HG02981 (cell line): Measurements from ENCODE around the gene RAD51B.

ENCODE experiments used
- ATAC-seq: cut with Tn5 transposase; IDR thresholded peaks from one replicate; pipeline ENCODE4 v1.9.1; 2021; ENCODE audit warnings: mild to moderate bottlenecking, moderate library complexity; ENCODE audit not compliant: unreplicated experiment

Gene RAD51B

DNA sequence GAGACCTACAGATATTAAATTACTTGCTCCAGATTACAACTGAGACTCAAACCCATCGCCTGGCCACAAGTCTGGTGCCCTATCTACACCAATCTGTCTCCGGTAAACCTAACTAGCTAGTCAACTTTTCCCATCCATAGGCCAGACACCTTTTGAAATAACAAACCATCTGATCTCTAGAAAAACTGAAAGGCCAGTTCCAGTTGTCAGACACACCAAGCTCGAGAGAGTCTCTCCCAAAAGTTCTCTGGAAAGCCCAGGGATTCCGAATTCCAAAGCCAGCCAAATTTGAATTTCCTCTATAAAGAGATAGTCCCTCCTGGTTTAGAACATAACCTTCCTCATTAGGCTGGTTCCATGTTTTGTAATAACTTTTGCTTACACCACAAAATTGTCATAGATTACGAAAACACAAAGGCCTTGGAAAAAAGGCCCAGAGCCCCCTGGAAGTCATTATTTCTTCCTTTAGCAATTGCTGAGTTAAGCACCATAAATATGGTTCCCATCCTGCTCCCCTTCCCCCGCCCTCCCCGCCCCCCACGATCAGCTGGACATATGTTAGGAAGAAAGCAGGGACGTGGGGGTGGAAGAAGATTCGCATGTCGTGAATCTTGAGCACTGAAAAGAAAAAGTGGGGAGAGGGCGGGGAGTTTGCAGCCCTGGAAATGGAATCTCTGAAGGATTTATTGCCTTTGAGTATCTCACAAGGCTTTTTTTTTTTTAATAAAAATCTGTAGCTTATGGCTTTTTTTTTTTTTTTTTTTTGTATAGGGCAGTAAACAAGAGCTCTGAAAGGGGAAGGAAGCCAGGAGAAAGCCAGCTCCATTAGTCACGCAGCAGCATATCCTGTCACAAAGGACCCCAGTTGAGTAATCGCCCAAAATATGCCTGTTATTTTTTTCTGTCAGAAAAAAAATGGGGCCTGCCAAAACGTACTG is 862.9 kb downstream of the RAD51B start:
- no peak for ATAC-seq

DNA sequence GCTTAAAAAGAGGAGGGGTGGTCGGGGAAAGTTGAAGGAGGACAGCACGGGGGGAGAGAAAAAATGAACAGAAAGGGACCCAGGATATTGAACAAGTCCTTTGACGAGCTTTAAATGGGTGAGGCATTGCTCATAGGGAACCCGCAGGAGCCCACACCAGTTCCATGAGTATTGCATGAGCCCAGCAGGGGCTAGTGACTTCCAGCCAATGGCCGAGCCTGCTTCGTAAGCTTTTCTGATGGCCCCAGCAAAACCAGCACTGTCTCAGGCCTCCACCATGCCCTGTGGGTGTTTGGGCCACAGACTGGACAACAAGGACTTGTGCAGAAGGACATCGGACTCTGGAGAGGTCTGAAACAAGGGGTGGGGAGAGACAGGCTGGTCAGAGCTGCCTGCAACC is 863.7 kb downstream of the RAD51B start:
- ATAC-seq, result no peak

DNA sequence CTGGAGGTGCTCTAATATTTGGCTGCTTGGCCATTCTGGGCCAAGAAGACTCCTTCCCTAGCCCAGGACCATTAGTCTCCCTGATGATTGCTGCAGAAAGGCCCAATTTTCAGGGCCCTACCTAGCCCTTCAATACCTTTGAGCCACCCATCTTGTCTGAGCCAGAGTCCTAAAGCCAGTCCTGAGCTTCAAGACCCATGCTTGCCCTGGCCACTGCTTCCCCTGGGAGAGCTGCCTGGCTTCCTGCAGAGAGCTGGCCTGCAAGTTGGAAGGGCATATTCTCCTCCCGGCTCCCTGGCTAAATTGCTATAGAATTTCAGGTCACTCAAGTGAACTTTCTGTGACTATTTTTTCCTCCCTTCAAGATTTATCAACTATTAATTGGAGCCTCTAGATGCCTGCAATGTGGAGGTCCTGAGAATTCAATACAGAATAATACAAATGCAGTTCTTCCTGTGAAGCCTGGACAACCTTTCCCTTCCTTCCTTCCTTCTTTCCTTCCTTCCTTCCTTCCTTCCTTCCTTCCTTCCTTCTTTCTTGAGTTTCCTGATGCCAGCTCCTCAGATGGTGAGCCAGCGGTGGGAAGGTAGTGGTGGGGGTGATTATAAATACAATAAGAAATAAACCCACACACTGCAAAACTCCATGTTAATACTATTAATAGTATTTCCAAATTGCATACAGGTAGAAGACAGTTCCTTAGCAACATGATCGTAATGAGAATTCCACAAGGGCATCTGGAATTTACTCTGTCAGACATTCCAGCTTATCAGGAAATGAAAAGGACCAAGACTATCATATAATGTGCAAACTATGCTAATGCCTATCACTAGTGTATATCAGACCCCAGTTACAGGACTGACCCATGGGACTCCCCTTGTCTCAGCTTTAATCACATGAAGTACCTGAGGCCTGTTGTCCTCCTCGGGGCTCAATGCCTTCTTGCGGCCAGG is 865.2 kb downstream of the RAD51B start:
- no peak for ATAC-seq

GRCh38 chr14:68685419-68686204 is 866.0 kb downstream of the RAD51B start:
- ATAC-seq, result peak; percentile 76

DNA sequence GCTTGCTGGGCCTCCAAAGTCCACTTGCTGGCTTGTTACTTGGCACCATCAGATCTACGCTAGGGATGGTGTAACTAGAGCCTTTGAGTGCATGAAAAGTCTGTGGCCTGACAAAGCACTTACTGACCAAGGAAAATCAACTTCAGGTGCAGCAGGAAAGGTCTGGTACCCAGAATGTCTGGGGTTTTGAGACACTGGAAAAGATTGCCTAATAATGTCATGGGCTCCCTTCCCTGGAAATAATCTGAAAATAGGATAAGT is 866.6 kb downstream of the RAD51B start:
- no peak for ATAC-seq

DNA sequence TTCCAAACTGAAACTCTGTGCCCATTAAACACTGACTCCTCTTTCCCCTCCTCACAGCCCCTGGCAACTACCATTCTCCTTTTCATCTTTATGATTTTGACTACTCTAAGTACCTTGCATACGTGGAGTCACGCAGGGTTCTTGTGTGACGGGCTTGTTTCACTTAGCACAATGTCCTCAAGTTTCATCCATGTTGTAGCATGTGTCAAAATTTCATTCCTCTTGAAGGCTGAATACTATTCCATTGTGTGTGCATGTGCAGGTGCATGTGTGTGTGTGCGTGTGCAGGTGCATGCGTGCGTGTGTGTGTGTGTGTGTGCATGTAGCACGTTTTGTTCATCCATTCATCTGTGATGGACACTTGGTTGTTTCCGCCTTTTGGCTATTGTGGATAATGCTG is 867.1 kb downstream of the RAD51B start:
- no peak for ATAC-seq

GRCh38 chr14:68687746-68688145 is 868.2 kb downstream of the RAD51B start:
- ATAC-seq, result no peak

DNA sequence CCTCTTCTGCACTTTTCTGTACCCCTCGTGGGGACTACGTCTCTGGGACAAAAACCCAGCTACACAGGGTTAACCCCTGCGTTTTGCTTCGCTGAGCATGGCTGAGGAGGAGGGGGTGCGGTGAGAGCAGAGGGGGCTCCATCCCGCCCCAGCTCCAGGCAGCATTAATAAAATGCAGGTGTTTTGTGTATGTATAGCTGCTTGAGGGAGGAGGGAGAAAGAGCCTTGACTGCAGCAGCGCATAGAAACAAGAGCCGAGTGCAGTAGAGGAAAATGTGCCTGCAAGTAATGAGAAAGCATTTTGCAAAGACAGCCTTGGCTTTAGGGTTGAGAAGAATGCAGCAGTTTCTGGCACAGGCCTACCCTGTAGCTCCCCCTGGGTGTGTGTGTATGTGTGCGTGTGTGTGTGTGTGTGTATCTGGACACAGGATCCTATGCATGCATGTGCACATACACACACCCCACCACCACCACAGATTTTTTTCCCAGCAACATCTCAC is 869.3 kb downstream of the RAD51B start:
- ATAC-seq, result no peak

GRCh38 chr14:68689511-68689910 is 869.9 kb downstream of the RAD51B start:
- no peak for ATAC-seq

- no peak for ATAC-seq
These were observed 870.7 kb downstream of the RAD51B start for GRCh38 chr14:68690089-68690958.

- no peak for ATAC-seq
These were observed 871.6 kb downstream of the RAD51B start for GRCh38 chr14:68691031-68691791.

- ATAC-seq, result no peak
These were observed 872.2 kb downstream of the RAD51B start for GRCh38 chr14:68691792-68692118.

- no peak for ATAC-seq
These were observed 872.6 kb downstream of the RAD51B start for GRCh38 chr14:68692216-68692615.

GRCh38 chr14:68692916-68693771 is 873.6 kb downstream of the RAD51B start:
- ATAC-seq, result no peak

- no peak for ATAC-seq
These were observed 874.3 kb downstream of the RAD51B start for GRCh38 chr14:68693926-68694325.

DNA sequence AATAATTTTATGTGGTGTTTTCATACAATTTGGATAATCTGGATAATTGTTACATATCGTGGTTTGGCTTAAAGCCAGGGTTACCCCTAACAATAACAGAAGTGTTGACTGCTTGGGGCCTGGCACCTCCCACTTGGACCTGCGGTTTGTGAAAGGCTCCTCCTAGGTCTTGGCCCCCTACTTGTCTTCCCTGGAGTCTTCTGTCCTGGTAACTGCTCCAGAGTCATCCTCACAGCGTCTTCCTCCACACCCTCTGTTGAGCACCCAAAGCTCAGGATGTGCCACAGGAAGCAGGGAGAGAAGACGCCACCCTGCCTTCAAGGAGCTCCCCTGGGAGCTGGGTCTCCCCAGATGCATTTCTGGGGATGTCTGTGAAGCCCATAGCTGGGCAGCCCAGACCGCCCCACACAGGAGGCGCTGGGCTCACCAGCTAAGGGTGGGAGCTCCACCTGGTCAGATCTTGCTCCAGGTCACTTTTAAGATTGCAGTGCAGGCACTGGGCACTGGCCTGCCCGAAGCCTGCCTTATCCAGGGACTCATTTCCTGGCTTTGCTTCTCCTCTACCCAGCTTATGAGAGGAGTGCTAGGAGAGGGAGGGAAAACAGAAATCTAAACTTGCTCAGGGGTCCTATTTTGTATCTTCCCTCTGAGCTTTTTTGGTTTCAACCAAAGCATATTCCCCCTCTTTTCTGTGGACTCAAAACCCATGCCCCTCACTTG is 875.1 kb downstream of the RAD51B start:
- no peak for ATAC-seq

- peak; percentile 88 for ATAC-seq
These were observed 875.8 kb downstream of the RAD51B start for GRCh38 chr14:68695326-68695768.

- ATAC-seq, result no peak
These were observed 876.3 kb downstream of the RAD51B start for GRCh38 chr14:68695856-68696255.
